TTC549 (cell line): ENCODE measurements around the gene HNRNPH2.

Source experiments
- FAIRE-seq: peaks from 2 replicates; lab custom pipeline; 2012; peaks lifted over from hg19 to GRCh38; lab: Jason Lieb, UNC

HNRNPH2 gene

GRCh38 chrX:101397779-101398178, 10.2 kb upstream of the HNRNPH2 start:
- FAIRE-seq: peak; percentile 37

GRCh38 chrX:101398694-101399093, 9.3 kb upstream of the HNRNPH2 start:
- FAIRE-seq: no peak

GRCh38 chrX:101399825-101400224, 8.2 kb upstream of the HNRNPH2 start:
- no peak for FAIRE-seq

- FAIRE-seq: no peak
Measured at GRCh38 chrX:101407167-101407747, 765 bp upstream of the HNRNPH2 start.

GRCh38 chrX:101408532-101408841, 465 bp downstream of the HNRNPH2 start:
- FAIRE-seq: no peak

- no peak for FAIRE-seq
Measured at GRCh38 chrX:101409043-101409442, 1.0 kb downstream of the HNRNPH2 start.

GRCh38 chrX:101410461-101410860, 2.4 kb downstream of the HNRNPH2 start:
- no peak for FAIRE-seq

GRCh38 chrX:101411984-101412383, 4.0 kb downstream of the HNRNPH2 start:
- no peak for FAIRE-seq

GRCh38 chrX:101415180-101416145, 7.4 kb downstream of the HNRNPH2 start:
- FAIRE-seq: peak; percentile 58

GRCh38 chrX:101416691-101417090, 8.7 kb downstream of the HNRNPH2 start:
- no peak for FAIRE-seq

- no peak for FAIRE-seq
Measured at GRCh38 chrX:101417190-101417589, 9.2 kb downstream of the HNRNPH2 start.

- FAIRE-seq: no peak
Measured at GRCh38 chrX:101417981-101418841, 10.2 kb downstream of the HNRNPH2 start.

GRCh38 chrX:101419489-101419888, 11.5 kb downstream of the HNRNPH2 start:
- no peak for FAIRE-seq

- FAIRE-seq: no peak
Measured at GRCh38 chrX:101427954-101428353, 19.9 kb downstream of the HNRNPH2 start.

GRCh38 chrX:101429934-101430333, 21.9 kb downstream of the HNRNPH2 start:
- FAIRE-seq: no peak

GRCh38 chrX:101430457-101431078, 22.5 kb downstream of the HNRNPH2 start:
- FAIRE-seq: no peak

- FAIRE-seq: no peak
Measured at GRCh38 chrX:101442085-101442484, 34.1 kb downstream of the HNRNPH2 start.

- FAIRE-seq: no peak
Measured at GRCh38 chrX:101449279-101449678, 41.3 kb downstream of the HNRNPH2 start.

GRCh38 chrX:101450085-101450484, 42.1 kb downstream of the HNRNPH2 start:
- FAIRE-seq: no peak

- no peak for FAIRE-seq
Measured at GRCh38 chrX:101450961-101451360, 42.9 kb downstream of the HNRNPH2 start.

- FAIRE-seq: no peak
Measured at GRCh38 chrX:101452056-101452455, 44.0 kb downstream of the HNRNPH2 start.

- FAIRE-seq: no peak
Measured at GRCh38 chrX:101460669-101461068, 52.6 kb downstream of the HNRNPH2 start.
